NB4 (cell line): ENCODE results near the gene GRIA1.

ENCODE experiments used
- DNase-seq: peaks from one replicate; pipeline ENCODE4 v3.0.0; 2010; ENCODE audit warnings: low read depth
- H3K4me3 ChIP-seq: one replicate; pipeline ENCODE4 v1.5.1; 2011; ENCODE audit warnings: mild to moderate bottlenecking, low read depth, low read length, moderate library complexity
- MAX ChIP-seq: IDR thresholded peaks from 2 replicates; pipeline ENCODE4 v1.6.1; 2011; ENCODE audit warnings: low read depth, low read length
- MYC ChIP-seq: IDR thresholded peaks from 2 replicates; pipeline ENCODE4 v1.6.1; 2011; ENCODE audit warnings: low read depth, low read length
- POLR2A ChIP-seq: IDR thresholded peaks from 2 replicates; pipeline ENCODE4 v1.6.1; 2011; ENCODE audit warnings: mild to moderate bottlenecking; ENCODE audit not compliant: insufficient read length; ENCODE audit errors: extremely low read depth
- TF ChIP-seq, protein P1 (sequence below): IDR thresholded peaks from one replicate; pipeline ENCODE4 v1.5.1; 2012; ENCODE audit warnings: low read depth, low read length

GRIA1 gene

DNA sequence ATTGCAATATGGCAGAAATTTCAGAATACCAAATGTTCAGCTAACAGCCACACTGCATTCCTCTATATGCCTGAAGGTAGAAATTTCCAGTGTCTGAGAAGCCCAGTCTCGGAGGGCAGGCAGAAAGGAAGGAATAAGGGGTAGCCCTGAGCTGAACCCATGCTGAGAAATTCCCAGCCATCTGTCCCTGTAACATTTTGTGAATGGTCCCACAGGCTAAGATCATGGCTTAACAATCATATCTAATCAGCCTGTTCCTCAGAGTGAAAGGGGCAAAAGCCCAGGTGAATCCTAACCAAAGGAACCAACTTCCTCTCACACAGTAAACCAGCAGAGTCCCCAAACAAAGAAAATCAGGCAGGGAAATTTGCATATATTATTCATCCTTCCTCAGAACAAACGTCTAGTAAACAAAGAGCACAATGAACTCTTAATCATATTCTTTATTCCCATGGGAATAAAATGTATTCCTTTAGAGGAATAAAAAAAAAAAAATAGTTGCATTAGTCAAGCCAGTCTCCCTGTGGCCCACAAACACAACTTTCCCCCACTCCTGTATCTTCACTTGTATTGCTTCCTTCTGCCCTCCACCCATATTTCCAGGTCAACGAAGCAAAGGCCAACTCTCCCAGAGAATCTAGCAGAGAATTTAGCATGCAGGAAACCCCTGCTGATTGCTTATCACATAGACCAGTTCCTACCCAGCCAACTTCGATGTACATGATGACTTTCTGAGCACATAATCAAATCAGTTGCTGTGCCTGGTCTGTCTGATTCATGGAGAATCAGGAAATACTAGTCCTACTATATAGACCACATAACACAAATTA is 290.6 kb downstream of the GRIA1 start:
- no peak overlapping the region for H3K4me3 ChIP-seq
- TF ChIP-seq MAX (no peak), POLR2A (no peak), MYC (no peak)
- TF ChIP-seq, protein P1, sequence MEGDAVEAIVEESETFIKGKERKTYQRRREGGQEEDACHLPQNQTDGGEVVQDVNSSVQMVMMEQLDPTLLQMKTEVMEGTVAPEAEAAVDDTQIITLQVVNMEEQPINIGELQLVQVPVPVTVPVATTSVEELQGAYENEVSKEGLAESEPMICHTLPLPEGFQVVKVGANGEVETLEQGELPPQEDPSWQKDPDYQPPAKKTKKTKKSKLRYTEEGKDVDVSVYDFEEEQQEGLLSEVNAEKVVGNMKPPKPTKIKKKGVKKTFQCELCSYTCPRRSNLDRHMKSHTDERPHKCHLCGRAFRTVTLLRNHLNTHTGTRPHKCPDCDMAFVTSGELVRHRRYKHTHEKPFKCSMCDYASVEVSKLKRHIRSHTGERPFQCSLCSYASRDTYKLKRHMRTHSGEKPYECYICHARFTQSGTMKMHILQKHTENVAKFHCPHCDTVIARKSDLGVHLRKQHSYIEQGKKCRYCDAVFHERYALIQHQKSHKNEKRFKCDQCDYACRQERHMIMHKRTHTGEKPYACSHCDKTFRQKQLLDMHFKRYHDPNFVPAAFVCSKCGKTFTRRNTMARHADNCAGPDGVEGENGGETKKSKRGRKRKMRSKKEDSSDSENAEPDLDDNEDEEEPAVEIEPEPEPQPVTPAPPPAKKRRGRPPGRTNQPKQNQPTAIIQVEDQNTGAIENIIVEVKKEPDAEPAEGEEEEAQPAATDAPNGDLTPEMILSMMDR, result no peak
- DNase-seq, result no peak

GRCh38 chr5:153782589-153783361 is 292.3 kb downstream of the GRIA1 start:
- TF ChIP-seq POLR2A (no peak), MYC (no peak), MAX (no peak)
- TF ChIP-seq, protein P1, result no peak
- H3K4me3 ChIP-seq, result no peak overlapping the region
- DNase-seq, result no peak

GRCh38 chr5:153783362-153783658 is 292.8 kb downstream of the GRIA1 start:
- TF ChIP-seq, protein P1, result no peak
- no peak for TF ChIP-seq POLR2A
- no peak for TF ChIP-seq MYC
- no peak for TF ChIP-seq MAX
- no peak for DNase-seq

GRCh38 chr5:153784277-153784676 is 293.8 kb downstream of the GRIA1 start:
- DNase-seq, result no peak
- no peak overlapping the region for H3K4me3 ChIP-seq
- TF ChIP-seq MYC (no peak), POLR2A (no peak), MAX (no peak)
- TF ChIP-seq, protein P1, result no peak

More at GRCh38 chr5:153783362-153783658, 292.8 kb downstream of the GRIA1 start:
- H3K4me3 ChIP-seq, result no peak overlapping the region

DNA sequence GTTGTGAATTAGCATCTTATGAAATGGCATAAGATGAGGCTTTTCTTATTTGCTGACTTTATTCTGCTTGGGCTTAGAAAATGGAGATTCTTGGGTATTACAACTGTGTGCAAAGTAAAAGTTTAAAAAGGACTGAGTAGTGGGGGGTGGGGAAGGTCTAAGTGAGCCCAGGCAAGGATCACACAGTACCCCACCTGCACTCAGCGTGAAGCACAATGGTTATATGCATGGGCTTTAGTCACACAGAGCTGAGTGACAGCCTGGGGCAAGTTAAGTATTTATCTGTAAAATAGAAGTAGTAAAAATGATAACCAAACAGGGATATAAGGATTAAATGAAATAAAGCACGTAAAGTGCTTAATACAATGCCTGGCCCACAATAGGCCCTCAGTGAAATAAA is 300.9 kb downstream of the GRIA1 start:
- DNase-seq, result no peak
- TF ChIP-seq POLR2A, result no peak
- no peak for TF ChIP-seq MAX
- TF ChIP-seq, protein P1, result no peak
- no peak for TF ChIP-seq MYC
- no peak overlapping the region for H3K4me3 ChIP-seq
